Tibial artery (tissue), 4 donors: ENCODE data around the gene E2F8.

Experiments used
- DNase-seq, 2 donors: peaks; one replicate each; pipeline ENCODE4 v3.0.0-alpha.2; 2019
- H3K27ac ChIP-seq, 2 donors: fragments of 200-600 bp; sonication (generic) in 1 of 2; 1 replicate in 1 of 2; 2 replicates in 1 of 2; pipeline ENCODE4 v1.5.1; 2018 to 2019; ENCODE audit warnings: mild to moderate bottlenecking in 1 of 2
- H3K27me3 ChIP-seq, 2 donors: fragments of 200-600 bp; sonication (generic) in 1 of 2; one replicate each; pipeline versions ENCODE4 v1.5.1 to v1.6.0; 2016 to 2019
- H3K36me3 ChIP-seq, 3 donors: fragments of 200-600 bp; sonication (generic) in 2 of 3; one replicate each; pipeline ENCODE4 v1.5.1; 2016 to 2019; ENCODE audit warnings: mild to moderate bottlenecking in 2 of 3
- H3K4me1 ChIP-seq, 4 donors: fragments of 200-600 bp; sonication (generic) in 2 of 4; 1 replicate in 3 of 4; 2 replicates in 1 of 4; pipeline ENCODE4 v1.5.1; 2016 to 2019
- H3K4me3 ChIP-seq, 2 donors: fragments of 200-600 bp; sonication (generic) in 1 of 2; 1 replicate in 1 of 2; 2 replicates in 1 of 2; pipeline ENCODE4 v1.5.1; 2018 to 2019; ENCODE audit warnings: mild to moderate bottlenecking in 2 of 2
- H3K9me3 ChIP-seq, 3 donors: fragments of 200-600 bp; sonication (generic) in 1 of 3; one replicate each; pipeline ENCODE4 v1.5.1; 2016 to 2019
- intact Hi-C: fragments of 100-400 bp; cut with DNase I; formaldehyde crosslinking; loops from one replicate; pipeline ENCODE4 v1.15.0; 2023; ENCODE audit warnings: low total_unique reads
- TF ChIP-seq, protein P1 (sequence below), 2 experiments: fragments of 200-600 bp in 1 of 2; fragments of 450-650 bp in 1 of 2; IDR thresholded peaks; one replicate each; pipeline ENCODE4 v1.5.1; 2017 to 2019; ENCODE audit warnings: antibody characterized with exemption in 2 of 2, mild to moderate bottlenecking in 1 of 2, moderate library complexity in 1 of 2

The E2F8 gene

GRCh38 chr11:19199048-19199447 lies 41.7 kb downstream of the E2F8 start:
- TF ChIP-seq, protein P1, sequence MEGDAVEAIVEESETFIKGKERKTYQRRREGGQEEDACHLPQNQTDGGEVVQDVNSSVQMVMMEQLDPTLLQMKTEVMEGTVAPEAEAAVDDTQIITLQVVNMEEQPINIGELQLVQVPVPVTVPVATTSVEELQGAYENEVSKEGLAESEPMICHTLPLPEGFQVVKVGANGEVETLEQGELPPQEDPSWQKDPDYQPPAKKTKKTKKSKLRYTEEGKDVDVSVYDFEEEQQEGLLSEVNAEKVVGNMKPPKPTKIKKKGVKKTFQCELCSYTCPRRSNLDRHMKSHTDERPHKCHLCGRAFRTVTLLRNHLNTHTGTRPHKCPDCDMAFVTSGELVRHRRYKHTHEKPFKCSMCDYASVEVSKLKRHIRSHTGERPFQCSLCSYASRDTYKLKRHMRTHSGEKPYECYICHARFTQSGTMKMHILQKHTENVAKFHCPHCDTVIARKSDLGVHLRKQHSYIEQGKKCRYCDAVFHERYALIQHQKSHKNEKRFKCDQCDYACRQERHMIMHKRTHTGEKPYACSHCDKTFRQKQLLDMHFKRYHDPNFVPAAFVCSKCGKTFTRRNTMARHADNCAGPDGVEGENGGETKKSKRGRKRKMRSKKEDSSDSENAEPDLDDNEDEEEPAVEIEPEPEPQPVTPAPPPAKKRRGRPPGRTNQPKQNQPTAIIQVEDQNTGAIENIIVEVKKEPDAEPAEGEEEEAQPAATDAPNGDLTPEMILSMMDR (IDR thresholded peaks at IDR 0.05), result no peak
- no peaks in the 10 kb centered on the region for H3K4me1 ChIP-seq
- H3K9me3 ChIP-seq, result no peaks in the 10 kb centered on the region
- H3K4me3 ChIP-seq, result no peak overlapping the region
- no peak for DNase-seq
- no peaks in the 10 kb centered on the region for H3K27me3 ChIP-seq
- H3K27ac ChIP-seq, result no peak overlapping the region
- H3K36me3 ChIP-seq, result no peaks in the 10 kb centered on the region
- intact Hi-C loops, result no loop called here

DNA sequence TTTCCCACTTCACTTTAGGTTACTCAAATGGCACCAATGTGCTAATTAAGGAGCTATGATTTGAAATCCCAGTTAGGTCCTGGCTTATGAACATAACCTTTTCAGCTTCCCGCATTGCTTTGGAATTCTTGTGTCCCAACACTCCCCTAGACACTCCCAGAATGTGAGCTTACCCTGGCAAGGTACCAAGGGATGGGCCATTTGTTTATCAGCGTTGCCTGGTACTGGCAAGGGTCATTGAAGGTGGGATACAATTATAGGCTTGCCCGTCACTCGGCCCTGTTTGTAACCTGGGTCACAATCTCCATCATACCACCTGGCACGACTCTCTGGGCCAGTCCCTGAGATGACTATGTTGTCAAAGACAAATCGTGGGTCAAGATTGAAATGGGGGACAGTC lies 44.3 kb downstream of the E2F8 start:
- no peaks in the 10 kb centered on the region for H3K4me1 ChIP-seq
- H3K27ac ChIP-seq, result no peak overlapping the region
- H3K27me3 ChIP-seq, result no peaks in the 10 kb centered on the region
- H3K9me3 ChIP-seq, result no peaks in the 10 kb centered on the region
- TF ChIP-seq, protein P1 (IDR thresholded peaks at IDR 0.05), result no peak
- intact Hi-C loops, result no loop called here
- DNase-seq, result no peak
- H3K36me3 ChIP-seq, result no peaks in the 10 kb centered on the region
- H3K4me3 ChIP-seq, result no peak overlapping the region

DNA sequence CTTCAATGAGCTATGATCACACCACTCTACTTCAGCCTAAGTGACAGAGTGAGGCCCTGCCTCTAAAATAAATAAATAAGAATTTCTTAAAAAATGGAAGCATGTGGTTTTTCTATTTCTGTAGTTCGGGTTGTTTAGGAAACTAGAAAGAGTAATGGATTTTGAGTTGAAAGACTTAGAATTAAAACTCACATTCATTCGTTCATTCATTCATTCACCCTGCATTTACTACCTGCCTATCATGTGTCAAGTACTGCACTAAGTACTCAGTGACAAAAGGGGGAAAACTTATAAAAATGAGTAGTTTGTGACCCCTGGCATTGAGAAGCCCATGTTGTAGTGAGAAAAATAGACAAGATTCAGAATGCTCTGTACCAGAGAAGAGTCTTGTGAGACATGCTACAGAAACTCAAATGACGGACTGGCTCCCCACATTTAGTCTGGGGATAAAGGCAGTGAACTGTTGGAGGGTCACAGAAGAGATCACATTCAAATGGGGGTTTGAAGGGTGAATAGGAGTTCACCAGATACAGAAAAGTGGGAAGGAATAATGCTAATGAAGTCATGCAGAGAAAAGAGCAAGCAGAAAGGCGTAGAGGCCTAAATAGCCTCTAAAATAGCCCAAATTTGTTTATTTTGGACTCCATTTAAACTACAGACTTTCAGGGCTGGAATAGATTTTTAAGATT lies 46.0 kb downstream of the E2F8 start:
- TF ChIP-seq, protein P1 (IDR thresholded peaks at IDR 0.05), result no peak
- H3K4me3 ChIP-seq, result no peak overlapping the region
- H3K27me3 ChIP-seq, result no peaks in the 10 kb centered on the region
- H3K9me3 ChIP-seq, result no peaks in the 10 kb centered on the region
- no peaks in the 10 kb centered on the region for H3K4me1 ChIP-seq
- no peak for DNase-seq
- intact Hi-C loops, result no loop called here
- H3K27ac ChIP-seq, result no peak overlapping the region
- no peaks in the 10 kb centered on the region for H3K36me3 ChIP-seq

DNA sequence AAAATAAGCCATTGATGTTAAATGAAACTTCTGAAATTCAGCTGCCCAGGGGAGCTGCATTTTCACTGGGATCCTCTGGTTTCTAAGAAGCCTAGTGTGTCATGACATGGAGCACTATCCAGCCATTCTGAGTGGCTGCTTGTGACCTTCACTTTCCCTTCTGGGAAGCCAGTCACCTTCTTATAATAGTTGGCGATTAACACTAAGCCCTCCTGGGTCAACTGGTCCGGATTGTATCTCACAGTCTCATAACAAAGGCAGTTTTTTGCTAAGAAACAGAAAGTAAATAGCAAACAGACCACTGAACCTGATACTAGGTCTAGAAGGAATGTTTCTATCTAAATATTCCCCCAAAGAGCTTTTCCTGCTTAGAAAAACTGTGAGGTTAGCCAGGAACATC lies 46.8 kb downstream of the E2F8 start:
- H3K27me3 ChIP-seq, result no peaks in the 10 kb centered on the region
- H3K36me3 ChIP-seq, result no peaks in the 10 kb centered on the region
- TF ChIP-seq, protein P1 (IDR thresholded peaks at IDR 0.05), result no peak
- no peak for DNase-seq
- no peaks in the 10 kb centered on the region for H3K4me1 ChIP-seq
- no peak overlapping the region for H3K4me3 ChIP-seq
- no peaks in the 10 kb centered on the region for H3K9me3 ChIP-seq
- no peak overlapping the region for H3K27ac ChIP-seq
- intact Hi-C loops, result no loop called here

DNA sequence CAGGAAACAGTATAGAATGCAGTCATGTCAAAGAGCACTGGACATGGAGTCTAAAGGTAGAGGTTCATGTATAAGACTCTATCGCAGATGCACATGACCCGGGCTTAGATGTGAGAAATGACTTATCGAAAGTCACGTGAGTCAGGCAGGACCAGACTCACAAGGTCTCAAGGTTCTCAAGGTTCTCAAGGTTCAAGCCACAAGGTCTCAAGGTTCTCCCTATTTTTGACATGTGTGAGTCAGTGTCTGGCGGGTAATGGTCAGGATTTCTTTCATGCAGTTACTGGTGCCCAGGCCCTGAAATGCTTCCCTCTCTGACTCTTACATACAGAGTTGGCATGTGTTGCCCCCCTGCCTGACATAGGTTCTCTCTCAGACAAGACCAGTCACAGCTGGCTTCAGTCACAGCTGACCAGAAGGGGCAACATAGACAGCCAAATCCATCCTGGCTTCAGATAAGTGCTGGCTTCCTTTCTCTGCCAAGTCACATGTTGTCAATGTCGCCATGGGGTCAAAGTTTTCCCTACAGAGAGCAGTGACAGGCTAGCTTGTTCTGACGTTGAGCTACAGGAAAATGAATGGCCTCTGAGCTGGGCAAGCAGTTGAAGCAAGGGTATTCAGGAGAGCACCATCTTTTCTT lies 49.1 kb downstream of the E2F8 start:
- Histone ChIP-seq H3K4me3 (no peak overlapping the region), H3K36me3 (no peaks in the 10 kb centered on the region), H3K9me3 (no peaks in the 10 kb centered on the region), H3K4me1 (no peaks in the 10 kb centered on the region), H3K27ac (no peak overlapping the region), H3K27me3 (no peaks in the 10 kb centered on the region)
- intact Hi-C loops, result no loop called here
- TF ChIP-seq, protein P1 (IDR thresholded peaks at IDR 0.05), result no peak
- DNase-seq, result no peak
